Colonic mucosa (tissue), 4 donors: ENCODE data around the gene RASSF10. TPM values are rescaled to one million over a fixed set of nuclear protein-coding genes. Genes with fewer than 3 reads are reported as not detected.
A peak's percentile ranks its signal among the peaks of the same experiment; 100 is the strongest.
"Not testable (repeated sequence)": the region's sequence is repeated elsewhere in the genome, so short reads cannot be mapped to it uniquely, and the experiment has no call there.

Source experiments
- DNase-seq: peaks from one replicate; pipeline ENCODE4 v3.0.0-alpha.2; 2020
- H3K27ac ChIP-seq: fragments of 200-600 bp; one replicate; pipeline ENCODE4 v1.8.0; 2021
- H3K27me3 ChIP-seq: fragments of 200-600 bp; one replicate; pipeline ENCODE4 v1.8.0; 2021
- H3K36me3 ChIP-seq: fragments of 200-600 bp; one replicate; pipeline ENCODE4 v1.8.0; 2021
- H3K4me1 ChIP-seq: fragments of 200-600 bp; one replicate; pipeline ENCODE4 v1.8.0; 2021; ENCODE audit warnings: mild to moderate bottlenecking
- H3K4me3 ChIP-seq: fragments of 200-600 bp; one replicate; pipeline ENCODE4 v1.8.0; 2021
- H3K9ac ChIP-seq, 2 donors: one replicate each; pipeline ENCODE4 v1.7.0; 2013; ENCODE audit warnings: control low read depth in 2 of 2, low read depth in 2 of 2, low read length in 2 of 2
- H3K9me3 ChIP-seq: fragments of 200-600 bp; one replicate; pipeline ENCODE4 v1.8.0; 2021
- CTCF ChIP-seq: fragments of 200-600 bp; IDR thresholded peaks from one replicate; pipeline ENCODE4 v1.8.0; 2022; ENCODE audit warnings: antibody characterized with exemption, mild to moderate bottlenecking
- intact Hi-C: fragments of 100-400 bp; cut with DNase I; formaldehyde crosslinking; loops from one replicate; pipeline ENCODE4 v1.14.1; 2022
- total RNA-seq, 2 donors: library from RNA; stranded (reverse); fragmentation: NEBNext Ultra II Directional in 1 of 2; extraction: Animal tissue kit (Norgen Biotek cat#: 25700) in 1 of 2; gene quantifications; one replicate each; pipeline ENCODE4 v1.2.1, GENCODE V29; 2021
- donor health status: healthy.
- donor health status: DM: no; HTN: no; CAD: no.
- donor health status: DM: no; HTN: no; CAD: no.

The RASSF10 gene
- total RNA-seq, 2 donors from 2014 or later: 1.4 to 4.7 TPM

- no peak overlapping the region for H3K9ac ChIP-seq
- H3K9me3 ChIP-seq: no peaks in the 10 kb centered on the region
- intact Hi-C loops: no loop called here
- no peaks in the 10 kb centered on the region for H3K27me3 ChIP-seq
- no peak overlapping the region for H3K27ac ChIP-seq
- no peak for DNase-seq
- H3K4me3 ChIP-seq: no peak overlapping the region
- no peaks in the 10 kb centered on the region for H3K36me3 ChIP-seq
- TF ChIP-seq CTCF: no peak
- H3K4me1 ChIP-seq: no peaks in the 10 kb centered on the region
These were observed 33.8 kb downstream of the RASSF10 start for GRCh38 chr11:13042873-13043342.

DNA sequence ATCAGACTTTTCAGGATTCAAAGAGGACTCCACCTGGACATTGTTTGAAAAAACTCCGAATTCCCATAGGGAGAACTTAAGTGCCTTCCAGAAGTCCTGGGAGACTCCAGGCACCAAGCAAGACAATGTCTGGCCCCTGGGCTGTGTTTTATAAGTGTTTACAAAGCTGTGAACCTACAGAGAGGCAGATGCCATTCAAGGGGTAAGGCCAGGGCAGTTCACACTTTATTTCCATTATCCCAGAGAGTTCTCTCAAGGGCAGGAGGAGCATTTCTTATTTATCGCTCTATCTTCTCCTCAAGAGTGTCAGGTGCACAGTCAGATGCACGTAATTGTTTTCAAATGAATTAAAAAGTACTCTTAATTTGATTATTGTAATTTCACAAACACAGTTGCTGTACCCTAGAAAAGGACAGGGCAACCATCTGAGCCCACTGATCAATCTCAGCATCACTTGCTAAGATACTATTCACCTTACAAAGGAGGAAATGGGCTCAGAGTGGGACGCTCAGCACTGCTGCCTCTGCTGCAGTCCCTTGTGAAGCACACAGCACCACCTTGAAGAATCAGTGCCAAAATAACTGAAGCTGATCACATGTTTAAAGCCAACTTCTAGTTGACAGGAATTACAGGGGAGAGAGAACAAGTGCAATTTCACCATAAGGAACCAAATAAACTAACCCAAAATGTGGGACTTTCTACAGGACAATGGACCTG lies 35.0 kb downstream of the RASSF10 start:
- H3K36me3 ChIP-seq: no peaks in the 10 kb centered on the region
- H3K4me3 ChIP-seq: no peak overlapping the region
- peak; percentile 54 for DNase-seq
- no peak overlapping the region for H3K27ac ChIP-seq
- no peaks in the 10 kb centered on the region for H3K27me3 ChIP-seq
- H3K4me1 ChIP-seq: no peaks in the 10 kb centered on the region
- no peak for TF ChIP-seq CTCF
- intact Hi-C loops: no loop called here
- H3K9me3 ChIP-seq: no peaks in the 10 kb centered on the region
- no peak overlapping the region for H3K9ac ChIP-seq

DNA sequence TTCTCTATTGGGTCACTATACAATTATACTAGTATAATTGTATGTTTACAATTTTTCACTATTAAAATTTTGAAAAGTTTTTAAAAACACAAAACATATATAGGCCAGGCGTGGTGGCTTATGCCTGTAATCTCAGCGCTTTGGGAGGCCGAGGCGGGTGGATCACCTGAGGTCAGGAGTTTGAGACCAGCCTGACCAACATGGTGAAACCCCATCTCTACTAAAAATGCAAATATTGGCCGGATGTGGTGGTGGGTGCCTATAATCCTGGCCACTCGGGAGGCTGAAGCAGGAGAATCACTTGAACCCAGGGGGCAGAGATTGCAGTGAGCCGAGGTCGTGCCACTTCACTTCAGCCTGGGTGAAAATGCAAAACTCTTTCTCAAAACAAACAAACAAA lies 36.0 kb downstream of the RASSF10 start:
- H3K27me3 ChIP-seq, intact Hi-C loops: not testable (repeated sequence)

GRCh38 chr11:13045734-13046133 lies 36.6 kb downstream of the RASSF10 start:
- no peak overlapping the region for H3K4me3 ChIP-seq
- H3K9me3 ChIP-seq: no peaks in the 10 kb centered on the region
- no peaks in the 10 kb centered on the region for H3K27me3 ChIP-seq
- no peak overlapping the region for H3K27ac ChIP-seq
- no peak for DNase-seq
- intact Hi-C loops: no loop called here
- no peaks in the 10 kb centered on the region for H3K36me3 ChIP-seq
- H3K4me1 ChIP-seq: no peaks in the 10 kb centered on the region
- TF ChIP-seq CTCF: no peak
- H3K9ac ChIP-seq: no peak overlapping the region

More for the DNA sequence above, 36.0 kb downstream of the RASSF10 start:
- DNase-seq, H3K9ac ChIP-seq, H3K27ac ChIP-seq, H3K9me3 ChIP-seq, H3K4me3 ChIP-seq, H3K4me1 ChIP-seq, H3K36me3 ChIP-seq: not testable (repeated sequence)

- Histone ChIP-seq H3K4me3 (no peak overlapping the region), H3K4me1 (no peaks in the 10 kb centered on the region), H3K36me3 (no peaks in the 10 kb centered on the region), H3K9ac (no peak overlapping the region), H3K27ac (no peak overlapping the region), H3K9me3 (no peaks in the 10 kb centered on the region), H3K27me3 (no peaks in the 10 kb centered on the region)
- TF ChIP-seq CTCF: no peak
- DNase-seq: no peak
- intact Hi-C loops: no loop called here
These were observed 37.8 kb downstream of the RASSF10 start for GRCh38 chr11:13046637-13047570.
